K562 (cell line): ENCODE results near the gene DST. TPM values are rescaled to one million over a fixed set of nuclear protein-coding genes. Genes with fewer than 3 reads are reported as not detected.
A peak's percentile ranks its signal among the peaks of the same experiment; 100 is the strongest.

Experiments used
- ATAC-seq: fragments of 200-7000 bp; cut with Tn5 transposase; 3 replicates; pipeline ENCODE4 v1.9.1; 2020; ENCODE audit warnings: moderate library complexity
- BruUV-seq: library from RNA; stranded (reverse); fragments of 400-500 nt; replicated peaks from 2 replicates; lab custom pipeline; 2021; lab: Mats Ljungman, UMichigan
- CTCF ChIA-PET: fragments of 300-600 bp; formaldehyde crosslinking; extraction: SDS; loops from one replicate; lab custom pipeline; 2021; ENCODE audit warnings: low intra/inter-chr PET ratio; lab: Yijun Ruan, JAX
- POLR2A ChIA-PET: fragments of 300-600, 350-650 bp; sonication (Branson Sonifier 250); formaldehyde crosslinking; extraction: SDS; loops from one replicate; lab custom pipeline; 2021; ENCODE audit warnings: antibody characterized with exemption, inconsistent platforms; lab: Yijun Ruan, JAX
- DNase-seq, 4 experiments: peaks; one replicate each; pipeline versions ENCODE4 v3.0.0 to v3.0.0-alpha.2; 2011 to 2018; ENCODE audit warnings: low spot score in 3 of 4, mixed read lengths in 3 of 4; ENCODE audit errors: extremely low read depth in 1 of 4
- FAIRE-seq: peaks from 2 replicates; lab custom pipeline; 2011; peaks lifted over from hg19 to GRCh38; lab: Jason Lieb, UNC
- H2AFZ ChIP-seq: 2 replicates; pipeline ENCODE4 v1.6.0; 2011; ENCODE audit warnings: low read depth, low read length, control low read depth, inconsistent platforms
- H3K27ac ChIP-seq: fragments of 200-600 bp; 3 replicates; pipeline ENCODE4 v1.8.0; 2011; ENCODE audit warnings: low read depth, mild to moderate bottlenecking, control low read depth, inconsistent platforms, low read length, moderate library complexity, mixed read lengths; ENCODE audit errors: extremely low read depth
- H3K27me3 ChIP-seq, 2 experiments: fragments of 300-600 bp in 1 of 2; 2 replicates in 1 of 2; 3 replicates in 1 of 2; pipeline versions ENCODE4 v1.6.0 to v1.8.0; 2011; ENCODE audit warnings: inconsistent platforms in 2 of 2, low read length in 2 of 2, mild to moderate bottlenecking in 1 of 2, mixed read lengths in 1 of 2, moderate library complexity in 1 of 2; ENCODE audit not compliant: control insufficient read depth in 2 of 2, insufficient read depth in 2 of 2
- H3K36me3 ChIP-seq: fragments of 300-600 bp; 3 replicates; pipeline ENCODE4 v1.8.0; 2011; ENCODE audit warnings: mild to moderate bottlenecking, low read length, inconsistent platforms; ENCODE audit not compliant: control insufficient read depth, insufficient read depth
- H3K4me1 ChIP-seq, 2 experiments: fragments of 200-600 bp in 1 of 2; replicated peaks in 1 of 2; 2 replicates in 1 of 2; 3 replicates in 1 of 2; pipeline versions ENCODE4 v1.5.1 to v1.8.0; 2011; ENCODE audit warnings: inconsistent platforms in 2 of 2, low read length in 2 of 2, mild to moderate bottlenecking in 1 of 2, mixed read lengths in 1 of 2, moderate library complexity in 1 of 2; ENCODE audit not compliant: control insufficient read depth in 2 of 2, insufficient read depth in 2 of 2
- H3K4me2 ChIP-seq: 2 replicates; pipeline ENCODE4 v1.6.1; 2011; ENCODE audit warnings: low read length, control low read depth, inconsistent platforms, mixed read lengths; ENCODE audit not compliant: insufficient read depth
- H3K4me3 ChIP-seq: fragments of 200-600 bp; sonication (generic), shearing (Covaris generic); 2 replicates; pipeline ENCODE4 v1.5.1; 2016; ENCODE audit warnings: control low read depth, inconsistent platforms
- H3K79me2 ChIP-seq: fragments of 200-600 bp; 3 replicates; pipeline ENCODE4 v1.8.0; 2011; ENCODE audit warnings: low read length, inconsistent platforms; ENCODE audit not compliant: control insufficient read depth, insufficient read depth
- H3K9ac ChIP-seq, 2 experiments: 2 replicates each; pipeline versions ENCODE4 v1.6.0 to v1.6.1; 2011; ENCODE audit warnings: low read depth in 2 of 2, low read length in 2 of 2, control low read depth in 1 of 2, inconsistent platforms in 1 of 2, mild to moderate bottlenecking in 1 of 2, mixed read lengths in 1 of 2; ENCODE audit not compliant: insufficient read depth in 1 of 2
- H3K9me1 ChIP-seq: one replicate; pipeline ENCODE4 v1.6.0; 2011; ENCODE audit warnings: inconsistent platforms, mild to moderate bottlenecking, low read length, moderate library complexity; ENCODE audit not compliant: control insufficient read depth, insufficient read depth
- H3K9me3 ChIP-seq: replicated peaks from 2 replicates; pipeline ENCODE4 v1.5.1; 2011; ENCODE audit warnings: low read depth, low read length, inconsistent platforms; ENCODE audit not compliant: control insufficient read depth, insufficient read depth
- H4K20me1 ChIP-seq: replicated peaks from 2 replicates; pipeline ENCODE4 v1.6.1; 2011; ENCODE audit warnings: low read length, inconsistent platforms, mixed read lengths; ENCODE audit not compliant: control insufficient read depth, insufficient read depth
- CEBPB ChIP-seq: fragments of 450-650 bp; IDR thresholded peaks from 2 replicates; pipeline ENCODE4 v1.6.1; 2016; ENCODE audit warnings: missing genetic modification characterization, missing compliant biosample characterization
- FOS ChIP-seq: IDR thresholded peaks from 3 replicates; pipeline ENCODE4 v1.6.1; 2011; ENCODE audit not compliant: insufficient read length; ENCODE audit errors: extremely low read depth
- FOXA3 ChIP-seq, 2 experiments: fragments of 450-650 bp in 1 of 2; sonication (generic) in 1 of 2; formaldehyde crosslinking; IDR thresholded peaks in 1 of 2; conservative IDR thresholded peaks in 1 of 2; 2 replicates each; pipeline versions ENCODE4 v1.4.0 to v1.8.0; 2020 to 2022; ENCODE audit warnings: mild to moderate bottlenecking in 2 of 2, missing genetic modification reagents in 1 of 2
- NRF1 ChIP-seq, 2 experiments: fragments of 450-650 bp; IDR thresholded peaks in 1 of 2; conservative IDR thresholded peaks in 1 of 2; 2 replicates each; pipeline ENCODE4 v1.6.1; 2014; ENCODE audit warnings: mild to moderate bottlenecking in 2 of 2
- SMAD1 ChIP-seq: fragments of 150-350 bp; IDR thresholded peaks from 2 replicates; pipeline ENCODE4 v1.6.1; 2014; ENCODE audit warnings: low read length, low read depth; ENCODE audit not compliant: partially characterized antibody
- ZNF354B ChIP-seq: fragments of 250-450 bp; sonication (Bioruptor Pico); IDR thresholded peaks from 2 replicates; pipeline ENCODE4 v1.4.0; 2020
- ZNF583 ChIP-seq: fragments of 250-450 bp; sonication (Bioruptor Pico); IDR thresholded peaks from 2 replicates; pipeline ENCODE4 v1.4.0; 2020
- WGBS: fragments of 100-300 bp; shearing (Covaris generic); methylation state at CpG from one replicate; pipeline ENCODE4 v1.1.6; 2016; ENCODE audit warnings: low coverage, mixed read lengths; ENCODE audit not compliant: insufficient coverage; ENCODE audit errors: missing lambda C conversion rate; 5-methylcytosine and 5-hydroxymethylcytosine counted together
- in situ Hi-C: fragments of 300-500 bp; cut with MboI; formaldehyde crosslinking; loops from 4 replicates; pipeline ENCODE4 v1.15.0; 2018; ENCODE audit warnings: inconsistent platforms, mixed read lengths
- intact Hi-C: fragments of 100-400 bp; cut with micrococcal nuclease; formaldehyde crosslinking; loops from 2 replicates; pipeline ENCODE4 v1.14.2; 2022
- polyA plus RNA-seq, 8 experiments: library from polyadenylated mRNA; depleted of rRNA in 4 of 8; stranded (reverse) in 5 of 8; unstranded in 3 of 8; fragments of >200 nt; fragmentation: Nextera tagmentation in 2 of 8; fragmentation: Illumina TruSeq in 1 of 8; extraction: Ambion mirVana in 2 of 8; extraction: Trizol in 1 of 8; gene quantifications; 2 replicates each; pipeline versions ENCODE4 v1.2.1 to v1.2.3, GENCODE V29; 2011 to 2014; ENCODE audit warnings: inconsistent platforms in 1 of 8, missing spikeins in 1 of 8
- total RNA-seq, 7 experiments: library from RNA; depleted of rRNA in 6 of 7; stranded (reverse); fragments of >200 nt in 6 of 7; fragmentation: Illumina TruSeq in 2 of 7; extraction: Trizol in 2 of 7; gene quantifications; 2 replicates each; pipeline versions ENCODE4 v1.2.1 to v1.2.3, GENCODE V29; 2011 to 2021; ENCODE audit warnings: low replicate concordance in 1 of 7

The DST gene
- total and polyA plus RNA-seq, 9 of the 15 experiments (the other 6 are each of a cell fraction or from before 2014, with no cell fraction given): 5.2 to 21.9 (median 13.3) TPM

DNA sequence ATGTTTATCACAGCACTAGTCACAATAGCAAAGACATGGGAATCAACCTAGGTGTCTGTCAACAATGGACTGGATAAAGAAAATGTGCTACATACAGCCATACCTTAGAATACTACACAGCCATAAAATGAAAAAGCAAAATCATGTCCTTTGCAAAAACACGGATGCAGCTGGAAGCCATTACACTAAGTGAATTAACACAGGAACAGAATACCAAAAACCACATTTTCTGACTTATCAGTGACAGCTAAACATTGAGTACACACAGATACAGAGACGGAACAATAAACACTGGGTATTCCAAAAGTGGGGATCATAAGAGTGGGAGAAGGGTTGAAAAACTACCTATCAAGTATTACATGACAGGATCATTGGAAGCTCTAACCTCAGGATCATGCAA is 43.3 kb upstream of the DST start:
- no TSS peak for BruUV-seq
- Histone ChIP-seq H3K4me1 (no peaks in the 10 kb centered on the region), H3K9ac (no peak overlapping the region), H3K79me2 (no peaks in the 10 kb centered on the region), H3K27ac (no peak overlapping the region), H3K4me3 (no peak overlapping the region), H3K36me3 (no peaks in the 10 kb centered on the region), H2AFZ (no peak overlapping the region), H3K4me2 (no peak overlapping the region), H3K9me3 (no peaks in the 10 kb centered on the region), H4K20me1 (no peaks in the 10 kb centered on the region), H3K27me3 (no peaks in the 10 kb centered on the region), H3K9me1 (no peaks in the 10 kb centered on the region)
- intact Hi-C loops (no loop called here), in situ Hi-C loops (no loop called here)
- DNase-seq (no peak), FAIRE-seq (no peak), ATAC-seq (no peak)
- CTCF ChIA-PET: no interaction called here
- WGBS: 7% methylated on average over 2 of the region's 2 CpGs
- TF ChIP-seq FOS: no peak
- TF ChIP-seq FOXA3 (CRISPR knock-in tag; conservative IDR thresholded peaks at IDR 0.05 in 1 of 2, IDR thresholded peaks at IDR 0.05 in 1 of 2): 0 out of 4 replicates have a peak, but pooled peaks of 1 of the 2 experiments have one; percentile 23
- POLR2A ChIA-PET: no interaction called here

- Histone ChIP-seq H3K9me1 (no peaks in the 10 kb centered on the region), H3K9ac (no peak overlapping the region), H2AFZ (no peak overlapping the region), H3K4me2 (no peak overlapping the region), H3K27me3 (no peaks in the 10 kb centered on the region), H3K4me1 (no peaks in the 10 kb centered on the region), H3K36me3 (no peaks in the 10 kb centered on the region), H3K4me3 (no peak overlapping the region), H3K79me2 (no peaks in the 10 kb centered on the region), H3K9me3 (no peaks in the 10 kb centered on the region), H4K20me1 (no peaks in the 10 kb centered on the region)
- CTCF ChIA-PET: no interaction called here
- intact Hi-C loops: no loop called here
- ATAC-seq (no peak), FAIRE-seq (peak; percentile 6)
- 7% methylated on average over 8 of the region's 8 CpGs for whole genome bisulfite sequencing
- in situ Hi-C loops: no loop called here
- POLR2A ChIA-PET: no interaction called here
- BruUV-seq: no TSS peak
- TF ChIP-seq CEBPB (tag) (no peak), NRF1 (conservative IDR thresholded peaks at IDR 0.05 in 1 of 2, IDR thresholded peaks at IDR 0.05 in 1 of 2) (no peak), ZNF354B (no peak), SMAD1 (no peak), ZNF583 (CRISPR knock-in tag) (no peak)
- TF ChIP-seq, all 486 proteins: peak for 0
- no peak for DNase-seq
- H3K27ac ChIP-seq: no peak overlapping the region
Measured at GRCh38 chr6:56685102-56685733, 42.5 kb upstream of the DST start.
